GM23338 (cell line): Measurements from ENCODE around the gene H2BK1. TPM values are rescaled to one million over a fixed set of nuclear protein-coding genes. Genes with fewer than 3 reads are reported as not detected.

ENCODE experiments used
- ATAC-seq: fragments of 200-7000 bp; cut with Tn5 transposase; 3 replicates; pipeline ENCODE4 v1.9.1; 2020
- DNase-seq: peaks from one replicate; pipeline ENCODE4 v3.0.0-alpha.2; 2015; ENCODE audit warnings: low spot score
- H2AFZ ChIP-seq: fragments of 200-600 bp; sonication (generic); 2 replicates; pipeline ENCODE4 v1.8.0; 2016; ENCODE audit warnings: antibody characterized with exemption, mild to moderate bottlenecking, moderate library complexity
- H3F3A ChIP-seq: fragments of 200-600 bp; sonication (generic); replicated peaks from 2 replicates; pipeline ENCODE4 v1.8.0; 2017; ENCODE audit warnings: antibody characterized with exemption, mixed run types, low read depth
- H3K27ac ChIP-seq: fragments of 200-600 bp; sonication (generic); 2 replicates; pipeline ENCODE4 v1.6.1; 2016; ENCODE audit warnings: low read depth
- H3K27me3 ChIP-seq: fragments of 200-600 bp; sonication (generic); 2 replicates; pipeline ENCODE4 v1.8.0; 2016; ENCODE audit warnings: mild to moderate bottlenecking, mixed run types, moderate library complexity; ENCODE audit not compliant: insufficient read depth
- H3K36me3 ChIP-seq: fragments of 200-600 bp; sonication (generic); 2 replicates; pipeline ENCODE4 v1.8.0; 2016; ENCODE audit warnings: mild to moderate bottlenecking; ENCODE audit not compliant: insufficient read depth
- H3K4me1 ChIP-seq: fragments of 200-600 bp; sonication (generic); 2 replicates; pipeline ENCODE4 v1.8.0; 2016; ENCODE audit warnings: mild to moderate bottlenecking, moderate library complexity; ENCODE audit not compliant: insufficient read depth
- H3K4me2 ChIP-seq: fragments of 200-600 bp; sonication (generic); 2 replicates; pipeline ENCODE4 v1.7.1; 2017; ENCODE audit warnings: mixed run types
- H3K4me3 ChIP-seq: fragments of 200-600 bp; sonication (generic); 2 replicates; pipeline ENCODE4 v1.6.1; 2016; ENCODE audit warnings: mixed run types
- H3K79me2 ChIP-seq: fragments of 200-600 bp; sonication (generic); replicated peaks from 2 replicates; pipeline ENCODE4 v1.8.0; 2017; ENCODE audit warnings: mild to moderate bottlenecking; ENCODE audit not compliant: insufficient read depth
- H3K9me2 ChIP-seq: fragments of 200-600 bp; sonication (generic); 2 replicates; pipeline ENCODE4 v1.8.0; 2017; ENCODE audit not compliant: insufficient read depth
- H4K20me1 ChIP-seq: fragments of 200-600 bp; sonication (generic); replicated peaks from 2 replicates; pipeline ENCODE4 v1.8.0; 2017; ENCODE audit warnings: mild to moderate bottlenecking; ENCODE audit not compliant: insufficient read depth
- H3K27ac Mint-ChIP-seq: 2 replicates; pipeline ENCODE4 v1.8.0; 2020; ENCODE audit warnings: inconsistent platforms, mild to moderate bottlenecking, moderate library complexity, mixed read lengths
- H3K27me3 Mint-ChIP-seq: 3 replicates; pipeline ENCODE4 v1.8.0; 2022; ENCODE audit warnings: low read depth, mild to moderate bottlenecking, moderate library complexity, mixed read lengths, inconsistent platforms; ENCODE audit not compliant: insufficient read depth, poor library complexity
- H3K36me3 Mint-ChIP-seq: 3 replicates; pipeline ENCODE4 v1.8.0; 2021; ENCODE audit warnings: low read depth, mild to moderate bottlenecking, inconsistent platforms, moderate library complexity, mixed read lengths
- H3K4me1 Mint-ChIP-seq: 3 replicates; pipeline ENCODE4 v1.8.0; 2020; ENCODE audit warnings: mild to moderate bottlenecking, inconsistent platforms, mixed read lengths
- H3K4me3 Mint-ChIP-seq: 3 replicates; pipeline ENCODE4 v1.8.0; 2021; ENCODE audit warnings: moderate library complexity, mild to moderate bottlenecking, inconsistent platforms, mixed read lengths
- H3K9me3 Mint-ChIP-seq: 3 replicates; pipeline ENCODE4 v1.8.0; 2020; ENCODE audit warnings: moderate library complexity, mild to moderate bottlenecking, inconsistent platforms, mixed read lengths
- EZH2 ChIP-seq: fragments of 200-600 bp; sonication (generic); IDR thresholded peaks from one replicate; pipeline ENCODE4 v1.8.0; 2017; ENCODE audit warnings: antibody characterized with exemption, mild to moderate bottlenecking, low read depth; ENCODE audit not compliant: unreplicated experiment
- EZH2phosphoT487 ChIP-seq: fragments of 200-600 bp; sonication (generic); IDR thresholded peaks from one replicate; pipeline ENCODE4 v1.8.1; 2018; ENCODE audit warnings: antibody characterized with exemption; ENCODE audit not compliant: unreplicated experiment
- NANOG ChIP-seq: IDR thresholded peaks from 2 replicates; pipeline ENCODE4 v1.6.1; 2016; ENCODE audit warnings: antibody characterized with exemption, borderline replicate concordance
- POLR2AphosphoS5 ChIP-seq: IDR thresholded peaks from 2 replicates; pipeline ENCODE4 v1.6.1; 2016; ENCODE audit warnings: antibody characterized with exemption, low read depth
- STAT1 ChIP-seq: IDR thresholded peaks from one replicate; pipeline ENCODE4 v1.6.1; 2016; ENCODE audit warnings: antibody characterized with exemption; ENCODE audit not compliant: unreplicated experiment
- ZNF114 ChIP-seq: fragments of 250-450 bp; sonication (Bioruptor Pico); IDR thresholded peaks from 2 replicates; pipeline ENCODE4 v1.5.0; 2020; ENCODE audit warnings: mild to moderate bottlenecking, moderate library complexity
- ZNF331 ChIP-seq: fragments of 250-450 bp; sonication (Bioruptor Pico); IDR thresholded peaks from 2 replicates; pipeline ENCODE4 v1.5.0; 2020; ENCODE audit warnings: low read depth, mild to moderate bottlenecking, moderate library complexity
- ZNF462 ChIP-seq: fragments of 250-450 bp; sonication (Bioruptor Pico); IDR thresholded peaks from 2 replicates; pipeline ENCODE4 v1.5.0; 2020; ENCODE audit warnings: mild to moderate bottlenecking, moderate library complexity
- polyA plus RNA-seq: library from polyadenylated mRNA; unstranded; fragments of >200 nt; fragmentation: Nextera tagmentation; extraction: Ambion mirVana; gene quantifications from 2 replicates; pipeline ENCODE4 v1.2.1, GENCODE V29; 2016
- total RNA-seq: library from RNA; depleted of rRNA; stranded (reverse); fragments of >200 nt; shearing (Covaris generic); gene quantifications from 2 replicates; pipeline ENCODE4 v1.2.3, GENCODE V29; 2014

Gene H2BK1
- total and polyA plus RNA-seq, 2 experiments from 2014 or later, result not detected

DNA sequence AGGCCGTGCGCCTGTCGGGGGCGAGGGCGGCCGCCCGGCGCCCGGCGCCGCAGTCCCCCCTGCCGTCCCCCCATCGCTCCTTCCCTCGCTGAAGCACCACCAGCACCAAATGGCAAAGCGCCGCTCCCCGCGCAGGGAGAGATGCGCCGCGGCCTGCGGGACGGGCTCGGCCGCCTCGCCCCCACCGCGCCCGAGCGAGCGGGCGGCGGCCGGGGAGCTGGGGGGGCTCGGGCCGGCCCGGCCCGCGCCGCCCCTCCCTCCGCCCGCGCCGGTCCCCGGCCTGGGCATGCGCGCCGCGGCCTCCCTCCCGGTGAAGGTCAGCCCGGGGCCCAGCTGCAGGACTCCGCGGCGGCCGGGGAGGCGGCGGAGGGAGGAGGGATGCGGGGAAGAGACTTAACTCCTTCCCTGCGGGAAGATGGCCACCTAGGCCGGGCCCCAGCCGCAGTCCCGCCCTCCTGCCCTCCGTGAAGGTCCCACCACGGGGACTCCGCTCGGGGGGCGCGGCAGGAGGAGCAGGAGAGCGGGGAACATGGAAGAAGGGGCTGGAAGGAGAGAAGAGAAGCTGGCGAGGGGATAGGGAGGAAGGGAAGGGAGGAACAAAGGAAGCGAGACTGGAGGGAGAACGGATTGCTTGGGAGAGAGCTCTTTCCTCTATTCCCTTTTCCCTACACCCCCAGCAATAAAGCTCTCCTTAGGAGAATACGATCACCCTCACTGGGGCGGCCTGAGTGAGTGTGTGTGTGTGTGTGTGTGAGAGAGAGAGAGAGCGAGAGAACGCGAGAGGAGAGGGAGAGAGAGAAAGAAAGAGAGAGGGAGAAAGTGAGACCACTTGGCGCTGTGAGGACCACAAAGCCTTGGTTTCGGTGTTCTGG, 41.6 kb upstream of the H2BK1 start:
- DNase-seq (peak; percentile 79), ATAC-seq (peak; percentile 26)
- no peaks in the 10 kb centered on the region for H3K36me3 ChIP-seq
- peaks cover 69% of the 10 kb centered on the region for H3K27me3 ChIP-seq
- peak overlapping the region; percentile 85 for H3K4me3 Mint-ChIP-seq
- no peaks in the 10 kb centered on the region; the same call in 2 of the 3 replicates for H3K36me3 Mint-ChIP-seq
- no peaks in the 10 kb centered on the region for H3K79me2 ChIP-seq
- H4K20me1 ChIP-seq, result no peaks in the 10 kb centered on the region
- no peak overlapping the region for H3K27ac ChIP-seq
- H3K4me2 ChIP-seq, result peak overlapping the region; percentile 94
- no peaks in the 10 kb centered on the region for H3K9me2 ChIP-seq
- H3K4me1 ChIP-seq, result peaks cover 28% of the 10 kb centered on the region
- peak overlapping the region; percentile 94 for H3K4me3 ChIP-seq
- peaks cover 5% of the 10 kb centered on the region for H3F3A ChIP-seq
- H3K27me3 Mint-ChIP-seq, result peaks cover 75% of the 10 kb centered on the region
- peak overlapping the region; percentile 96 for H2AFZ ChIP-seq
- peaks cover 57% of the 10 kb centered on the region for H3K4me1 Mint-ChIP-seq
- H3K9me3 Mint-ChIP-seq, result no peaks in the 10 kb centered on the region
- no peak overlapping the region for H3K27ac Mint-ChIP-seq
- TF ChIP-seq POLR2AphosphoS5, result peak; percentile 32; the same call in 1 of the 2 replicates
- TF ChIP-seq EZH2, result no peak

DNA sequence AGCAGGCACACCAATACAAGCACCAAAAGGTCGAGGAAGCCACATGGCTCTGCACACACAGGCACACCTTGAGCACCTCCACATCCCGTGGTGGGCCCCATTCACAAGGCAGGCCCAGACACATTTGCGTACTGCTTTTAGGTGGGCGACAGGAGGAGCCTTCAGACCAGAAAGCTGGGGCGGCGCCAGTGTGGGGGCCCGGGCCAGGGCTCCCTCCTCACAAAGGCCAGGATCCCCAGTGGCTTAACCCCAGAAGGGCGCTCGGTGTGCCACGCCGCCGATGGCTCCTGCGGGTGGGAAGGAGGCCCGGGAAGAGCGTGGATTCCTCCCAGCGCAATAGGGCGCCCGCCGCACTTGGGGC, 41.0 kb upstream of the H2BK1 start:
- Histone ChIP-seq H3K4me2 (peak overlapping the region; percentile 90), H2AFZ (peak overlapping the region; percentile 96), H3K4me3 (peak overlapping the region; percentile 94), H3K79me2 (no peaks in the 10 kb centered on the region), H3F3A (peaks cover 5% of the 10 kb centered on the region), H3K27ac (no peak overlapping the region), H4K20me1 (no peaks in the 10 kb centered on the region), H3K9me2 (no peaks in the 10 kb centered on the region), H3K36me3 (no peaks in the 10 kb centered on the region), H3K27me3 (peaks cover 75% of the 10 kb centered on the region), H3K4me1 (peaks cover 33% of the 10 kb centered on the region)
- no peak for TF ChIP-seq EZH2phosphoT487
- TF ChIP-seq ZNF114, result no peak
- no peak for TF ChIP-seq NANOG
- TF ChIP-seq POLR2AphosphoS5, result no peak
- TF ChIP-seq EZH2, result peak; percentile 59
- no peak for TF ChIP-seq STAT1
- no peak for ATAC-seq
- DNase-seq, result peak; percentile 51
- H3K36me3 Mint-ChIP-seq, result no peaks in the 10 kb centered on the region; the same call in 2 of the 3 replicates
- H3K4me1 Mint-ChIP-seq, result peaks cover 58% of the 10 kb centered on the region
- H3K27me3 Mint-ChIP-seq, result peaks cover 77% of the 10 kb centered on the region
- no peak overlapping the region for H3K27ac Mint-ChIP-seq
- peak overlapping the region; percentile 69 for H3K4me3 Mint-ChIP-seq
- no peaks in the 10 kb centered on the region for H3K9me3 Mint-ChIP-seq

DNA sequence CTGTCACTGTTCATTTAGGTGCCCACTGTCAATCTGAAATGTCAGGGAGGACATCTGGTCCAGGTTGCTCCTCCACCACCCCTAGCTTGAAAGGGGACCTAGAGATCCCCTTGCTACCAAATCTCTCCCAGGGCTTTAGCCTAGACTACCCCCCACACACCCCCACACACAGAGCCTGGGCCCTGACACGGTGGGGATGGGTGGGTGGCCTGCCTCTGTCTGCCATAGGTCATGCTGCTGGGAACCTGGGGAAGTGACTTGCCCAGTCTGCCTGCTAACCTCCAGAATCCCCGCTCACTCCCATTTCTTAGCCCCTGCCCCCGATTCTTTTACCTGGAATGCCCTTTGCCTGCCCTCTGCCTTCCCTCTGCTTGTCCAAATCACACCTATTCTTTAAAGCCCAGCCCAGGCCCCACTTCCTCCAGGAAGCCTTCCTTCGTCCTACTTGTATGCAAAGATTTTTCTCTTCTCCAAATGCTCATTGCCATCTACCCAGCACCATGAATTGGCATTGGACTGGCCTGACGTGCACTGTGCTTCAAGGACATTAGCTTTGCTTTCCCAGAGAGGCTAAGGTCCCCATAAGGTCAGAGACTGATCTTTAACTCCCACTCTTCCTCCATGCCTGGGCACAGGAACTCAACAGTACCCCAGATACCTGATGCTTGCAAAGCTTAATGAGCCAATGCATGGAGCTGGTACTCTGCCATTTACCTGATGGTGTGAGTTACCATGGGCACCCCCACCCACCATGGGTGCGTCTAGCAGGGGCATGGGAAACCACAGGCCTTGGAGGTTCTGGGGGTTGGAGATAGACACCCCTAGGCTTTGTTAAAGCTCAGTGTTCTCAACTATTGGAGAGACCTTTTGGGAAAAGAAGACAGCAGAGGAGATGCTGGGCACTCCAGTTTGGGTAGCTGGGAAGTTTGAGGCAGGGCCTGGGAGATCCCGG, 40.2 kb upstream of the H2BK1 start:
- H3K36me3 Mint-ChIP-seq, result no peaks in the 10 kb centered on the region; the same call in 2 of the 3 replicates
- H3K4me1 Mint-ChIP-seq, result peaks cover 61% of the 10 kb centered on the region
- Histone ChIP-seq H3K27ac (no peak overlapping the region), H3K4me1 (peaks cover 38% of the 10 kb centered on the region), H3K27me3 (peaks cover 83% of the 10 kb centered on the region), H2AFZ (no peak overlapping the region), H3K79me2 (no peaks in the 10 kb centered on the region), H3K36me3 (no peaks in the 10 kb centered on the region), H3K4me2 (peak overlapping the region; percentile 90), H4K20me1 (no peaks in the 10 kb centered on the region), H3K9me2 (no peaks in the 10 kb centered on the region), H3K4me3 (peak overlapping the region; percentile 94), H3F3A (peaks cover 10% of the 10 kb centered on the region)
- H3K9me3 Mint-ChIP-seq, result no peaks in the 10 kb centered on the region; the same call in 2 of the 3 replicates
- H3K27ac Mint-ChIP-seq, result no peak overlapping the region
- ATAC-seq (no peak), DNase-seq (no peak)
- H3K4me3 Mint-ChIP-seq, result peak overlapping the region; percentile 69
- peaks cover 81% of the 10 kb centered on the region for H3K27me3 Mint-ChIP-seq
- no peak for TF ChIP-seq NANOG
- no peak for TF ChIP-seq ZNF331 (CRISPR knock-in tag)
- no peak for TF ChIP-seq ZNF462 (CRISPR knock-in tag)
